AML-193 (cell line): ENCODE measurements around the gene PLPP4.

Experiments
- DNase-seq, 2 experiments: peaks; one replicate each; lab custom pipeline; 2025; lab: John Stamatoyannopoulos, UW

The PLPP4 gene

GRCh38 chr10:120609006-120609405, 152.0 kb downstream of the PLPP4 start:
- DNase-seq, result no peak

GRCh38 chr10:120610791-120611190, 153.8 kb downstream of the PLPP4 start:
- DNase-seq, result no peak

GRCh38 chr10:120612756-120613155, 155.7 kb downstream of the PLPP4 start:
- DNase-seq, result no peak

- DNase-seq, result no peak
Measured at GRCh38 chr10:120613180-120613579, 156.2 kb downstream of the PLPP4 start.

- no peak for DNase-seq
Measured at GRCh38 chr10:120614680-120615079, 157.7 kb downstream of the PLPP4 start.

- DNase-seq, result no peak
Measured at GRCh38 chr10:120616311-120616911, 159.4 kb downstream of the PLPP4 start.

GRCh38 chr10:120628197-120628596, 171.2 kb downstream of the PLPP4 start:
- no peak for DNase-seq

- no peak for DNase-seq
Measured at GRCh38 chr10:120630266-120630665, 173.2 kb downstream of the PLPP4 start.

- no peak for DNase-seq
Measured at GRCh38 chr10:120632047-120632446, 175.0 kb downstream of the PLPP4 start.

GRCh38 chr10:120632942-120633341, 175.9 kb downstream of the PLPP4 start:
- DNase-seq, result no peak

GRCh38 chr10:120634659-120635058, 177.6 kb downstream of the PLPP4 start:
- no peak for DNase-seq
